Measurements from ENCODE around the gene LRRN4CL.
"Not testable (repeated sequence)": the region's sequence is repeated elsewhere in the genome, so short reads cannot be mapped to it uniquely, and the experiment has no call there.

Gene LRRN4CL

DNA sequence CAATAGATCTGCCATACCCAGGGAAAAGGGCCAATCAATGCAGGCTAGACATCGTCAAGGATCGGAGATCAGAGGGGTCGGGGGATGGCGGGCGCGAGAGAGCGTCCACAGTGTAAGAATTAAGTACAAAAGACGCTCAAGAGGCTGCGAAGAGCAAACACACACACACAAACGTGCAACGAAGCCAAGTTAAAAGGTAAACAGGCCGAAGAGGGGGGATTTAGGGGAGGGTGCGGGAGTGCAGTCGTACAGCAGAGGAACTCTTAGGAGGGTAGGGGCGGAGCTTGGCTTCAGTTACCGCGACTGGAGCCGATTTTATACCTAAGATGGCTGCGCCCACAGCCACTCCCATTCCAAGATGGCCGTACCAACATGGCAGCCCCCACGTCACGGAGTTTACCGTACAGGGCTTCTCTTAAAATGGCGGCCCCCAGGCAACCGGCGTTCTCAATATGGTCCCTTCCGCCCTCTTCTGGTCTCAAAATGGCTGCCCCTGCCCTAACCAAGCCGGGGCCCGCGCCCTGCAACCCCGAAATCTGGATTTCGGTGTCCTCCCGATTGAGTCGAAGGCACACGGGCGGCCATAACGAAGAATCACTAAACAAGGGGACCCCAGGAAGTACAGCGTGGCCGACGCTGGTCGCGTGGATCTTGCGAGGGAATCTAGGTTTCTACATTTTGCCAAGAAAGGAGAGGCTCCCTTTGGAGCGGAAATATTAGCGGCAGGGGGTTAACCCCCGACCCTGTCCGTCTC lies 20.1 kb upstream of the LRRN4CL start:
- peak; percentile 99 for DNase-seq

DNA sequence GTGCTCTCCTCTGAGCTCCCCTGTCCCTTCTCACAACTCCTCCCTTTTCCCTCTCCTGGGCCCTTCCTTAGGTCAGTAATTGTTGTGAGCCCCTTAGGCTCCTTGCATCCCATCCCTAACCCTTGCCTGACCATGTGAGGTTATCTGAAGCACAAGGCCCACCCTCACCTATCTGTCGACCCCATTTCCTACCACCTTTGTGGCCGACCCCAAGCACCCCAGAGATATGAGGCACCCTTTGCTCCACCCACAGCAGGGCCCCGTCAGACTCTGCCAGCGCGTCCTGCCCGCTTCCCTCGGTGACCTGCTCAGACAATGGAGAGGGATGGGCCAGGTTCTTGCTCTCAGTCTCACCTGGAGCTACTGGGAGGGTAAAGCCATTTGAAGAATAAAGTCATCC lies 19.5 kb upstream of the LRRN4CL start:
- DNase-seq, result peak; percentile 71

DNA sequence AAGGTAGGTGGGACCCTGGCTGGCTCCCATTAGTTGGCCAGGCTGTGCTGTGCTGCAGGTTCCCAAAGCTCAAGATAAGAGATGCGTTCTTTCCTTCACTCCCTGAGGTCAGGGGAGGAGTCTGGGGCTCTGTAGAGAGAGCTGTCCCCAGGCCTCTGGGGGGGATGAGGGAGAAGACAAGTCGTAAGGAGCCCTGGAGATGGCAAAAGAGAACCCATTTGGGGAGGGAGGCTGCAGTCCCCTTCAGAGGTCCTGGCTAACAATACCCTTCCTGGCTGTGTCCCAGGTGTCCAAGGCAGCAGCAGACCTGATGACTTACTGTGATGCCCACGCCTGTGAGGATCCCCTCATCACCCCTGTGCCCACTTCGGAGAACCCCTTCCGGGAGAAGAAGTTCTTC lies 19.1 kb upstream of the LRRN4CL start:
- DNase-seq, result no peak

GRCh38 chr11:62707277-62707861 lies 18.0 kb upstream of the LRRN4CL start, which contains the start of the genes BSCL2 and GNG3:
BSCL2 (minus strand) TSS chr11:62707424; CDS start chr11:62707195, 229 bp downstream.
GNG3 (plus strand) TSS chr11:62707676; CDS start chr11:62708296, 620 bp downstream.
- no peak for DNase-seq

- no peak for DNase-seq
Measured at GRCh38 chr11:62706850-62707247, 17.5 kb upstream of the LRRN4CL start.

GRCh38 chr11:62705880-62706849 lies 16.8 kb upstream of the LRRN4CL start:
- peak; percentile 97 for DNase-seq

- DNase-seq, result peak; percentile 24
Measured at GRCh38 chr11:62705413-62705812, 16.1 kb upstream of the LRRN4CL start.

GRCh38 chr11:62703921-62704320 lies 14.6 kb upstream of the LRRN4CL start:
- DNase-seq, result not testable (repeated sequence)

DNA sequence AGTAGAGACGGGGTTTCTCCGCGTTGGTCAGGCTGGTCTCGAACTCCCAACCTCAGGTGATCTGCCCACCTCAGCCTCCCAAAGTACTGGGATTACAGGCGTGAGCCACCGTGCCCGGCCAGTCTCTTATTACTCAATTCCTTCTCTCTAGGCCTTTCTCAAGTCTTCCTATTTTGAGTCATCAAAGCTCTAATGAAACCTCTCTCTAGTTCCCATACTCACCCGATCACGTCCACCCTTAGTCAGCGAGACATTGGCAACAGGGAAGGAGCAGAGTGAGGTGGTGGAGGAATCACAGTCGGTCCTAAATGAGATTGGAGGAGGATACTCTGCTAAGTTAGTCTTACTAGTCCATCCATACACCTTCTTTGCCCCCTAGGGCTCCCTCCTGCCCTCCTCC lies 12.9 kb upstream of the LRRN4CL start:
- no peak for DNase-seq

GRCh38 chr11:62694455-62695167 lies 5.3 kb upstream of the LRRN4CL start:
- DNase-seq, result peak; percentile 57

- not testable (repeated sequence) for DNase-seq
Measured at GRCh38 chr11:62693624-62694023, 4.3 kb upstream of the LRRN4CL start.

DNA sequence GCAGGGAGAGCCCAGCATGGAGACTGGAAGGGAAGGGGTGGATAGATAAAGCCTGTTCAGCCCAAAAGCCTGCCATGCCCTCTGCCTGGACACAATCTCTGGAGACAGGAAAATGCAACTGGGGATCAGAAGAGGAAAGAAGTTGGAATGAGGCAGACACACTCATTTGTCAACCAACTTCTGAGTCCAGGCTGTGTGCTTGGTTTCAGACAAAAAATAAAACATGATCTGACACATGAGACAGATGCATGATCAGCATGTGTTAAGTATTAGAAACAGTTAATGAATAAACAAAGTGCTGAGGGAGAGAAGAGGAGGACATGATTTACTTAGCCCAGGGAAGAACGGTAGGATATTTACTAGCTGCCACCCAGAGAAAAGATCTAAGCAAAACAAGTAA lies 839 bp downstream of the LRRN4CL start:
- no peak for DNase-seq

- no peak for DNase-seq
Measured at GRCh38 chr11:62687508-62688396, 1.6 kb downstream of the LRRN4CL start.

- no peak for DNase-seq
Measured at GRCh38 chr11:62682518-62682917, 6.8 kb downstream of the LRRN4CL start.

- no peak for DNase-seq
Measured at GRCh38 chr11:62680825-62681240, 8.5 kb downstream of the LRRN4CL start.

DNA sequence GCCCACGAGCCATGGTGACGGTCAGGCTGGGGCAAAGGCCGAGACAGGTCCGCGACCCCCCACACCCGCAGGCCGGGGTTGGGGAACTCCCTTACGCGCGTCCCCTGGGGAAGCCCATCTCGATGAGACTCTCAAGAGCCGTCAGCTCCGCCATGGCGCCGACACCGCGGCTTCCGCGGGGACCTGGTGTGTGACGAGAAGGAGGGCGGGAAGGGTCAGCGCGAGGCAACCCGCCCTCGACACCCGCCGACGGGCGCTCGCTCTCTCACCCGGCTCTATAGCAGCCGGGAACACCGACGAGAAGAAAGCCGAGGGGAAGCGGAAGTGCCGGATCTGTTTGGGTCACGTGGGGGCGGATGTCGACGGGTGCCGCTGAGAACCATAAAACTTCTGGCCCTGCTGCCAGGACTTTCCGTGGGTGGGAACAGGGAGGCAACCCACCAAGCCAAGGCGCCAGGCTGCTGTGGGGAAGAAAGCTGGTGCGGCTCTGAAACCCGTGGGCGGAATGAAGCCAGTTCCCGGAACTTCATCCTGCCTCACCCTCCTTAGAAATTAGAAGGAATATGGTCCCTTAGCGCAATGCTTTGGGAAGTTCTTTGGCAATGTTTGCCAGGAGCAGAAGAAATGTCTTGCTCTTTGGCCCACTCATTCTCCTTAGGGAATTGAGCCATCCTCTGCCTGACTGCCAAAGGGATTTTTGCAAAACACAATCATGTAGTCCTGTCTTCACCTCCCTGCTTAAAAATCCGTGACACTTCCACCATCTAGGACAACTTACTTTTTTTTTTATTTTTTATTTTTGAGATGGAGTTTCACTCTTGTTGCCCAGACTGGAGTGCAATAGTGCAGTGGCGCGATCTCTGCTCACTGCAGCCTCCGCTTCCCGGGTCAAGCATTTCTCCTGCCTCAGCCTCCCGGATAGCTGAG lies 10.3 kb downstream of the LRRN4CL start, which contains the start of gene UBXN1:
TSS of gene UBXN1 (minus strand) at position 304 of the 927 bp plus-strand sequence. CDS start at position 154, 150 bp downstream.
- DNase-seq, result peak; percentile 85

GRCh38 chr11:62678433-62678769 lies 10.9 kb downstream of the LRRN4CL start:
- DNase-seq, result no peak

DNA sequence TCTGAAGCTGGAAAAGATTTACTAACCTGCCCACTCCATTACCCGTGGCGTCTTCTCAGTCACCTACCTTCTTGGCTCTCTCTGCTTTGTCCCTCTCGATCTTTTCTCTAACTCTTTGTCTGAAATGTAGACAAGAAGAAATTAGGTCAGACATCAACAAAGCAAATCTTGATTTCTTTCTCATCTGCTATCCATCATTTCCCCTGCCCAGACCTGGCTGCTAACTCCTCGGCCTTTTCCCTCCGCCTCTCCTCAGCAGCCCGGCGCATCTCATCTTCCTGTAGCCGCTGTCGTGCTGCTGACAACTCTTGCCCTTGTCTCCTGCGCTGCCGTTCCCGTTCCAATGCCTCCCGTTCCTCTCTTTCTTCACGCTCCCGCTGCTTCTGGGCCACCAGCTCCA lies 11.6 kb downstream of the LRRN4CL start:
- DNase-seq, result no peak

- DNase-seq, result no peak
Measured at GRCh38 chr11:62677156-62677555, 12.2 kb downstream of the LRRN4CL start.

GRCh38 chr11:62676698-62677097 lies 12.6 kb downstream of the LRRN4CL start:
- no peak for DNase-seq

All from NCI-H1105 (cell line).